ENCODE results near the gene TNFRSF1A.

Gene TNFRSF1A

DNA sequence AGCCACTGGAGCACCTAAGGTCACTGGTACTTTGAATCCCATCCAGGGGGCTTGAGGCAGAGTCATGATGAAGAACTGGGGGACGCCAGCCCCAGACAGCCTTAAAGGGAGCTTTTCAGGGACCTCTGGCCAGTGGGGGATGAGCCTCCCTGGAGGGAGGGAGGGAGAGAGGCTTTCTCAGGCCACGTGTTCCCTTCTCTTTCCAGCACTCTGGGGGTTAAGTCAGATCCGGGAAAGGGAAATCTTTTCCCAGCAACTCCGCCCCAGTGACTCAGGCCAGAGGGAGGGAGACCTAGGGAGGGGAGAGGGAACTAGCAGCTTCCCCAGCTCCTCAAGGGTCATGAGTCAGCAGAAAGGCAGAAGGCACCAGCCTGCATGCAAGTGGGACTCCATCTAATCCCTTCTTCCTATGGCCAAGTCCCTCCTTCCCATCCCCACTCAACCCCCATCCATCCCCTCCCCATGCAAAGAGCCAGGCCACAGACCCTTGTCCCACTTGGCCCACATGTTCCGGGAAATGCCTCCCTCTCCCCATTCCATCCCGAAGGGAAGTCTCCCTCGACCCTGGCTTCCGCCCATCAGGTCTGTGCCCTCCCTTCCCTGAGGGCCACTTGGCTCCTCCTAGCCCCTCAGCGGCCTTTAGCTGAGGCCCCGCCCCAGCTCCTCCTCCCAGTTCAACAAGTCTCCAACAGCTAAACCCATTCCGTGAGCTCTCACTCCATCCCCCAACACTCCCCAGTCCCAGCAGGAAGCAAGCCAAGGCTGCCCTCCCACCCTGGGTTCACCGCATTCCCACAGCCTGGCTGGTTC lies 5.6 kb downstream of the TNFRSF1A start:
- Histone ChIP-seq H3K9me2 (replicated peaks; ENCODE audit: control insufficient read depth, low read length) (no peaks in the 10 kb centered on the region), H3K79me2 (ENCODE audit: control insufficient read depth, low read length) (peaks cover 70% of the 10 kb centered on the region), H3K36me3 (ENCODE audit: control insufficient read depth, low read length) (peaks cover 68% of the 10 kb centered on the region), H3K4me2 (ENCODE audit: low read length) (peak overlapping the region; percentile 92), H4K20me1 (ENCODE audit: control insufficient read depth, insufficient read depth, low read depth, low read length) (no peaks in the 10 kb centered on the region), H3K27ac (ENCODE audit: low read depth, low read length) (peak overlapping the region; percentile 93), H3K4me1 (ENCODE audit: control insufficient read depth, low read length) (peaks cover 63% of the 10 kb centered on the region), H3K27me3 (ENCODE audit: control insufficient read depth, low read length) (no peaks in the 10 kb centered on the region), H3F3A (ENCODE audit: control insufficient read depth, insufficient read depth) (peaks cover 25% of the 10 kb centered on the region), H3K4me3 (ENCODE audit: low read length) (peak overlapping the region; percentile 100), H3K9me3 (ENCODE audit: control insufficient read depth, insufficient read depth, low read length) (no peaks in the 10 kb centered on the region)
- TF ChIP-seq, protein P1, sequence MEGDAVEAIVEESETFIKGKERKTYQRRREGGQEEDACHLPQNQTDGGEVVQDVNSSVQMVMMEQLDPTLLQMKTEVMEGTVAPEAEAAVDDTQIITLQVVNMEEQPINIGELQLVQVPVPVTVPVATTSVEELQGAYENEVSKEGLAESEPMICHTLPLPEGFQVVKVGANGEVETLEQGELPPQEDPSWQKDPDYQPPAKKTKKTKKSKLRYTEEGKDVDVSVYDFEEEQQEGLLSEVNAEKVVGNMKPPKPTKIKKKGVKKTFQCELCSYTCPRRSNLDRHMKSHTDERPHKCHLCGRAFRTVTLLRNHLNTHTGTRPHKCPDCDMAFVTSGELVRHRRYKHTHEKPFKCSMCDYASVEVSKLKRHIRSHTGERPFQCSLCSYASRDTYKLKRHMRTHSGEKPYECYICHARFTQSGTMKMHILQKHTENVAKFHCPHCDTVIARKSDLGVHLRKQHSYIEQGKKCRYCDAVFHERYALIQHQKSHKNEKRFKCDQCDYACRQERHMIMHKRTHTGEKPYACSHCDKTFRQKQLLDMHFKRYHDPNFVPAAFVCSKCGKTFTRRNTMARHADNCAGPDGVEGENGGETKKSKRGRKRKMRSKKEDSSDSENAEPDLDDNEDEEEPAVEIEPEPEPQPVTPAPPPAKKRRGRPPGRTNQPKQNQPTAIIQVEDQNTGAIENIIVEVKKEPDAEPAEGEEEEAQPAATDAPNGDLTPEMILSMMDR (IDR thresholded peaks at IDR 0.05; ENCODE audit: low read depth, low read length, poor library complexity, severe bottlenecking) = no peak
- no peak for TF ChIP-seq EZH2phosphoT487 (IDR thresholded peaks at IDR 0.05; ENCODE audit: borderline replicate concordance, low read length)

DNA sequence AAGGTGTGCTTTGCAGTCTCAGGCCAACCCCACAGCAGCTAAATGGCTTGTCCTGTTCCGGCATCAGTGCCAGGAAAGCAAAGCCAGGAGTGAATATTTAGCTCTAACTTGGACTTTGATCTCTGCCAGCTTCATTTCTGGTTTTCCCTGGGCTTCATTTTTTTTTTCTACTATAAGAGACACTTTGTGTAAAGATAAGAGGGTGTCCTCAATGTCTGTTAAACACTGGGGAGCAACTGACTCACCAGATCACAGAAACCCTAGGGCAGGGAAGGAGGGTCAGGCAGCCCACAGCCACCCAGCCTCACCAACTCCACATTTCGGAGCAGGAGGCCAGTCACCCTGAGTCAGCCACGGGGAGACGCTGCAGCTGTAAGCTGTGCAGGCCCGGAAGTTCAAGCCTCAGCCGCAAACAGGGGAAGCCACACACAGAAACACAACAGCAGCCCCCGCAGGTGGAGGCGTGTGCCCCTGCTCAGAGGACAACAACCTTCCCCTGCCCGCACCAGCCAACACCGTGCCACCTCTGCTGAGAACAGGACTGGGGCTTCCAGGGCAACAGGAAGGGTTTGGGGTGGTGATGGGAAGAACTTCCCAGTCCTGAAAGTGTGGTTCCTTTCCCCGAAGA lies 6.3 kb downstream of the TNFRSF1A start:
- Histone ChIP-seq H3K27me3 (ENCODE audit: control insufficient read depth, low read length) (no peaks in the 10 kb centered on the region), H3F3A (ENCODE audit: control insufficient read depth, insufficient read depth) (peaks cover 25% of the 10 kb centered on the region), H3K4me3 (ENCODE audit: low read length) (peak overlapping the region; percentile 100), H3K27ac (ENCODE audit: low read depth, low read length) (peak overlapping the region; percentile 93), H3K4me2 (ENCODE audit: low read length) (peak overlapping the region; percentile 92), H3K9me2 (replicated peaks; ENCODE audit: control insufficient read depth, low read length) (no peaks in the 10 kb centered on the region), H4K20me1 (ENCODE audit: control insufficient read depth, insufficient read depth, low read depth, low read length) (no peaks in the 10 kb centered on the region), H3K79me2 (ENCODE audit: control insufficient read depth, low read length) (peaks cover 63% of the 10 kb centered on the region), H3K36me3 (ENCODE audit: control insufficient read depth, low read length) (peaks cover 70% of the 10 kb centered on the region), H3K9me3 (ENCODE audit: control insufficient read depth, insufficient read depth, low read length) (no peaks in the 10 kb centered on the region), H3K4me1 (ENCODE audit: control insufficient read depth, low read length) (peaks cover 70% of the 10 kb centered on the region)
- TF ChIP-seq, protein P1 (IDR thresholded peaks at IDR 0.05; ENCODE audit: low read depth, low read length, poor library complexity, severe bottlenecking) = peak; percentile 88
- no peak for TF ChIP-seq EZH2phosphoT487 (IDR thresholded peaks at IDR 0.05; ENCODE audit: borderline replicate concordance, low read length)

DNA sequence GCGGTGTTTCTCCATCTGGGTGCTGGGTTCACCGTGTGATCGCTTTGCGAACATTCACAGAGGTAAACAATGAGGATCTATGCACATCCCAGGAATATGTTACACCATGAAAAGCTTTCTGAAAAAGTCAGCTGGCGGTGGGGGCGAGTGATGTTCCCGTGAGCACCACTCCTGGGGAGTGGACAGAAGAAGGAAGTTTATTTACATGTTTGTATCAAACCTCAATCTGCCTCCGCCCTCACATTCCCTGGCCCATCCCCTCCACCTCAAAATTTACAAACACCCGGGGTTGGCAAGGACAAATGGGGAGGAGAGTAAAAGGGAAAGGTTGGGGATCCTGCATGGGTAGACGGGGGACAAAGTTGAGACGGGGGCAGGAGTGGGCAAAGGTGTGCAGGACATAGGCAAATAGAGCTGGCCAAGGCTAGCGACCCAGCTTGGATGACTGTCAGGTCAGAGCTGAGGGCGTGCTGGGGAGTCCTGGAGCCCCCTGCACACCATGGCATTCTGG lies 6.9 kb downstream of the TNFRSF1A start:
- no peak for TF ChIP-seq EZH2phosphoT487 (IDR thresholded peaks at IDR 0.05; ENCODE audit: borderline replicate concordance, low read length)
- TF ChIP-seq, protein P1 (IDR thresholded peaks at IDR 0.05; ENCODE audit: low read depth, low read length, poor library complexity, severe bottlenecking) = no peak
- Histone ChIP-seq H3K79me2 (ENCODE audit: control insufficient read depth, low read length) (peaks cover 57% of the 10 kb centered on the region), H4K20me1 (ENCODE audit: control insufficient read depth, insufficient read depth, low read depth, low read length) (no peaks in the 10 kb centered on the region), H3F3A (ENCODE audit: control insufficient read depth, insufficient read depth) (peaks cover 22% of the 10 kb centered on the region), H3K4me1 (ENCODE audit: control insufficient read depth, low read length) (peaks cover 70% of the 10 kb centered on the region), H3K4me3 (ENCODE audit: low read length) (peak overlapping the region; percentile 100; the same call in 1 of the 2 replicates), H3K27me3 (ENCODE audit: control insufficient read depth, low read length) (no peaks in the 10 kb centered on the region), H3K36me3 (ENCODE audit: control insufficient read depth, low read length) (peaks cover 70% of the 10 kb centered on the region), H3K27ac (ENCODE audit: low read depth, low read length) (peak overlapping the region; percentile 93), H3K9me3 (ENCODE audit: control insufficient read depth, insufficient read depth, low read length) (no peaks in the 10 kb centered on the region), H3K4me2 (ENCODE audit: low read length) (peak overlapping the region; percentile 92), H3K9me2 (replicated peaks; ENCODE audit: control insufficient read depth, low read length) (no peaks in the 10 kb centered on the region)

Data from DOHH2 (cell line).